ENCODE measurements around the gene TNIP2.

Gene TNIP2, protein sequence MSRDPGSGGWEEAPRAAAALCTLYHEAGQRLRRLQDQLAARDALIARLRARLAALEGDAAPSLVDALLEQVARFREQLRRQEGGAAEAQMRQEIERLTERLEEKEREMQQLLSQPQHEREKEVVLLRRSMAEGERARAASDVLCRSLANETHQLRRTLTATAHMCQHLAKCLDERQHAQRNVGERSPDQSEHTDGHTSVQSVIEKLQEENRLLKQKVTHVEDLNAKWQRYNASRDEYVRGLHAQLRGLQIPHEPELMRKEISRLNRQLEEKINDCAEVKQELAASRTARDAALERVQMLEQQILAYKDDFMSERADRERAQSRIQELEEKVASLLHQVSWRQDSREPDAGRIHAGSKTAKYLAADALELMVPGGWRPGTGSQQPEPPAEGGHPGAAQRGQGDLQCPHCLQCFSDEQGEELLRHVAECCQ

DNA sequence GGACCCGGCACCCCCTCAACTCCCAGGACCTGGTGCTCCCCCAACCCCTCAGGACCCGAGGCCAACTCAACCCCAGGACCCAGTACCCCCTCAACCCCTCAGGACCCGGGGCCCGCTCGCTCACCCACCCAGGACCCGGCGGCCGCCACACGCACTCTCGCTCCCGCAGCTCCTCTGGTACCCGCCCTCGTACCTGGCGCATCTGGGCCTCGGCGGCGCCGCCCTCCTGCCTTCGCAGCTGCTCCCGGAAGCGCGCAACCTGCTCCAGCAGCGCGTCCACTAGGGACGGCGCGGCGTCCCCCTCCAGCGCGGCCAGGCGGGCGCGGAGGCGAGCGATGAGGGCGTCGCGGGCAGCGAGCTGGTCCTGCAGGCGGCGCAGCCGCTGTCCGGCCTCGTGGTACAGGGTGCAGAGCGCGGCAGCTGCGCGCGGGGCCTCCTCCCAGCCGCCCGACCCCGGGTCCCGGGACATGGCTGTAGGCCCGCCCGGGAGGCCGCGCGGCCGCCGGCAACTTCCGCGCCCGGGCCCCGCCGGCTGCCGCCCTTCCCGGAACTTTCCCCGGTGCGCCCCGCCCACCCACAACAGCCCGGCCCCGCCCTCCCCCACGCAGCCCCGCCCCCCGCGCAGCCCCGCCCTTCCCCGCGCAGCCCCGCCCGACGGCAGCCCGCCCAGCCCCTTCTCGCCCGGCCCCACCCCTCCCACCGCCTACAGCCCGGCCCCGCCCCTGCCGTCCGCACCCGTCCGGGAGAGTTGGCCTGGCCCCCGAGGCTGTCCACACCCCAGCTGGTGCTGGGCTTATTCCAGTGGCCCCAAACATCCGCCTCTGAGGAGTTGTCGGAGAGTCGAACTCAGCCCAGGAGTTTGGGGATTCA, at the start of gene TNIP2:
TNIP2 (minus strand) TSS at position 516 of the 870 bp plus-strand sequence; CDS start at position 469, 47 bp downstream.
- in situ Hi-C loops (cut with HindIII; ENCODE audit: low pct_unique_long_range_greater_than_20kb, low sequenced_read_pairs), result no loop called here
- peak; percentile 89 for DNase-seq (ENCODE audit: low read depth in 1 of 2, low spot score in 1 of 2)
- TF ChIP-seq JUND (IDR thresholded peaks at IDR 0.05; ENCODE audit: low read depth), result no peak

DNA sequence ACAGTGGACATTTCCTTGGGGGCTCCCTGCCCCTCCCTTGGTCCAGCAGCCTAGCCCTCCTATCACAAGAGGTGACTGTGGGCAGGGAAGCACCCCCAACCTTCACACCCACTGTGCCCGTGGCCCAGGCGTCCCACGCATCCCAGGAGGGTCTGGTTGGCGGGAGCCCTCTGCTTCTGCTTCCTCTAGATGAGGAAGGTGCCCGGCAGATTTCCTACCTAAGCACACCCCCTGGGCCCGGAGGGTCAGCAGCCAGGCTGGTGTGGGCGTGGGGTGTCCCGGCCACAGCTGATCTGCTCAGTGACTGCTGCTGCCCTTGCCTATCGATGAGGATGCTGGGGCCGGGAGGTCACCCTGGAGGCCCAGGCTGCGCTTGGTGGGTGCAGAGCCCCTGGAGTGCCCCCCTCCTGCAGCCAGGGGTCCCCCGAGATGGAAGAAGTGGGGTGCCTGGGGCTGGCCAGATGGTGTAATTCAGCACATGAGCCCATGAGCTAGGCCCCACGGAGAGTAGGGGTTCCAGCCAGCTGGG, 48.9 kb upstream of the TNIP2 start:
- TF ChIP-seq JUND (IDR thresholded peaks at IDR 0.05; ENCODE audit: low read depth), result no peak
- in situ Hi-C loops (cut with HindIII; ENCODE audit: low pct_unique_long_range_greater_than_20kb, low sequenced_read_pairs), result no loop called here
- DNase-seq (ENCODE audit: low read depth in 1 of 2, low spot score in 1 of 2), result no peak

DNA sequence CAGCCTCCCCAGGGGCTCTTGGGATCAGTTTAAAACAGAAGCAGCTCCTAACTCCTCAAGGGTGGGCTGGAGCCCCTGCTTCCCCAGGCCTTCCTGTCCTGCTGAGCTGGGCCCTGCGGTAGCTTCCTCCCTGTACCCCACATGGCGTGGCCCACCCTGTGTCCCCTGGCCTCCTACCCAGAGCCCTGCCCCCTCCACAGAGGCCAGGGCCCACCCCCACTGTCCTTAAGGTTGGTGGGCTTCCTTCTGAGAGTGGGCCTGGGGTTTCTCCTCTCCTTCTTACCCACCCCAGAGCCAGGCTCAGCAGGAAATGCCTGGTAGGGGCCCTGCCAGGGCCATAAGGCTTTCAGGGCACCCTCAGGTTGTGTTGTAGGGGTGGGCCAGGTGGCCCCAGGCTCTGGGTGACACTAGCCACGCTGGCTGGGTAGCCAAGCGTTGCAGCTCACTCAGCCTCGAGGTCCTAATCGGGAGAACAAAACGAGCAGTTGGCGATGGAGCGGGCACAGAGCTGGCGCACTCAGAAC, 48.4 kb upstream of the TNIP2 start:
- no peak for TF ChIP-seq JUND (IDR thresholded peaks at IDR 0.05; ENCODE audit: low read depth)
- in situ Hi-C loops (cut with HindIII; ENCODE audit: low pct_unique_long_range_greater_than_20kb, low sequenced_read_pairs), result no loop called here
- DNase-seq (ENCODE audit: low read depth in 1 of 2, low spot score in 1 of 2), result no peak

DNA sequence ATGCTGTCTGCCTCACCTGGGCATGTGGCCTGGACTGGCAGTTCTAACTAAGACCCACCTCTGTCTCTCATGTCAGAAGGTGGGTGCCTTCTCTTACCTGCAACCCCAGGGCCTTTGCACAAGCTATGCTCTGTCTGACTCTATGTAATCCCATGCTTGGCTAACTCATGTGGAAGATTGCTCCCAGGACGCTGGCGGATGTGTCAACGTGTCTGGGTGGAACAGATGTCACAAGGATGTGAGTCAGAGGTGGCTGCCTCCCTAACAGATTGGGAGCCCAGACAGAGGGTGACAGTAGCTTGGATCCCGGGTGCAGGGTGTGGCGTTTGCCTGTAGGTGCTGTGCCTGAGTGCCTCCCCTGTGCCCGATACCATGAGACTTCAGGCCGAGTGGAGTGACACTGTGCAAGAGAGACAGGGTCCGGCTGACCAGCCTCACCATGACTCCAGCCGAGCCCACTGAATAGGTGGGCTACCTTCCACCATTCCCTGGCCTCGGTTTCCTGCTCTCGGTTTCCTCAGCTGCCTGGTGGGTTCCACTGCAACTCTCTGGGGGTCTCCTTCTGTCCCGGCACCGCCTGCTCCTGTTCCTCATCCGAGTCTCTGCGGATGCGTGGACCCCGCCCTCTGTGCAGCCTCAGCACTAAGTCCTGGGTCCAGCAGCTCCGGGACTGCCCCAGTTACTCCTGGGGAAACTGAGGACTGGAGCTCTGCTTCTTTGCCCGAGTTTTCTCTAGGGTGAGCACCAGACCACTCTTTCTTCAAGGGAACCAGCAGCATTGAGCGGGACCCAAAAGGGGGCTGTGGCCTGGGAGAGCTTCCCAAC, 47.7 kb upstream of the TNIP2 start:
- no peak for DNase-seq (ENCODE audit: low read depth in 1 of 2, low spot score in 1 of 2)
- no peak for TF ChIP-seq JUND (IDR thresholded peaks at IDR 0.05; ENCODE audit: low read depth)
- in situ Hi-C loops (cut with HindIII; ENCODE audit: low pct_unique_long_range_greater_than_20kb, low sequenced_read_pairs), result no loop called here

DNA sequence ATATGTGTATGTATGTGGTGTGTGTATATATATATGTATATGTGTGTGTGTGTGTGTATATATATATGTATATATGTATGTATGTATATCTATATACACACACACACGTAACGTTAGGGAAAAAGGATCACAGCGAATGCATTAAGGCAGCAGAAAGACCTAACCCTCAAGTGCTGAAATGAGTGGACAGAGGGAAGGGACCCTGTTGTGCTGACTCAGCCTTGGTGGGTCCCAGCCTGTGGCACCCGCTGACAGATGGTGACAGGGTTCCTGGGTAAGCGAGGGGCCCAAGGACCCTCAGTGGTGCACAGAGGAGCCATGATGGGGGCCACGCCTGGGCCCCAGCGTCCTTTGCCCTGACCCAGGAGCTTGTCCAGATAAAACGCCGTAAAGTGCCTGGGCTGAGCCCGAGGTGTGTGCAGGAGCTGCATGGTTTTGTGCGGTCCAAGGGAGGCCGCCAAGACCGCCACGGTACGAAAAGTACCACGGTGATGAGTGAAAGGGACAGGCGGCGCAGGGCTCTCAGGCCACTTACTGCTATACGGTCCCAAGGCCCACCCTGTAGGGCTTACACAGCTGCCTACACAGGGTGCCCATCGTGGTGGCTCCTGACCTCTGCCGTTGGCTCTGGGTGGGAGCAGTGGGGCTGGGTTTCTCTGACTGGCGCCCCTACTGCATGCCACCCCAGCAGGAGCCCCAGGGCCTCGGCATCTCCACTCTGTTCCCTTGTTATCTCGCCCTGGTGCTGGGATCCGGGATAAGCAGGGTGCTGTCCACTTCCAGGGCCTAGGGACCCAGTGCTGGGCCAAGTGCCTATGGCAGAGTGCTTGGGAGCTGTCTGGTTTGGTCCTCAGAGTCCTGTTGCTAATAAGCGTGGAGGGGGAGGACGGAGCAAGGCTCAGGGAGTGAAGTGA, 46.7 kb upstream of the TNIP2 start:
- no peak for DNase-seq (ENCODE audit: low read depth in 1 of 2, low spot score in 1 of 2)
- no peak for TF ChIP-seq JUND (IDR thresholded peaks at IDR 0.05; ENCODE audit: low read depth)
- in situ Hi-C loops (cut with HindIII; ENCODE audit: low pct_unique_long_range_greater_than_20kb, low sequenced_read_pairs), result no loop called here

DNA sequence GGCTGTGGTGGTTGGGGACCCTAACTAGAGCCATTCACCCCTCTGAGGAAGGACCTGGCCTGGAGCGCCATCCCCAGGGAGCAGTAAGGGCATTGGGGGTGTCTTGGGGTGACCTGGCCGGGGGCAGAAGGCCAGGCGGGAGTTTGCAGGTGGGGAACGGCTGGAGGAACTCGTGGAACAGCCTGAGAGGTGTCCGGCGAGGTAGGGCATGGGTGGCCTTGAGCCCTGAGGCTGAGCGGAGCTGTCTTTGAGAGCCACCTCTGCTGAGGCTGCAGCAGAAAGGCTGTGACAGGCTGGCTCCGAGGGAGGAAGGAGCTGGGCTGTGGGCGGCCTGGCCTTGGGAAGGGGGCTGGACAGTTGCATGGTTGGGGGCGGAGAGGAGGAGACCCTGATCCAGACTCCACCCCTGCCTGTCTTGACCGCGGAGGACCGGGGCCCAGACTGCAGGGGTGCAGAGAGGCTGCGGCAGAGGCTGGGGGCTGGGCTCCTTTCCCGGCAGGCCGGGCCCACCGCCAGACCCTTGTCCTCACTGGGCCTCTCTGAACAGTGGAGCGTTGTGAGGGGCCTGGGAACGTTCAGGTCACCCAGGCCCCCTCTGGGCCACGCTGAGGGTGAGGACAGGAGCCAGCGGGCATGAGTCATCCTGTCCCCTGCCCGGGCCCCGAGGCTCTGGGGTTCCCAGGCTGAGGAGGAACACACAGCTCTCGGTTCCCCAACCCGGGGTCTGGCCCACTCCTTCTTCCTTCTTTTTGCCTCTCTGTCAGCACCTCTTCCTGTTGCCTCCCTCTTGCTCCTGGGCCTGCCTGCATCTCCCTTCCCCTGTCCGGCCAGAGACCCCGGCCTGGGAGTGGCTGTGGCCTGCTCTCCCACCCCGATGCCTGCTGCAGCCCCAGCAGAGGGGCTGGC, 44.8 kb upstream of the TNIP2 start:
- TF ChIP-seq JUND (IDR thresholded peaks at IDR 0.05; ENCODE audit: low read depth), result no peak
- no peak for DNase-seq (ENCODE audit: low read depth in 1 of 2, low spot score in 1 of 2)
- in situ Hi-C loops (cut with HindIII; ENCODE audit: low pct_unique_long_range_greater_than_20kb, low sequenced_read_pairs), result no loop called here

DNA sequence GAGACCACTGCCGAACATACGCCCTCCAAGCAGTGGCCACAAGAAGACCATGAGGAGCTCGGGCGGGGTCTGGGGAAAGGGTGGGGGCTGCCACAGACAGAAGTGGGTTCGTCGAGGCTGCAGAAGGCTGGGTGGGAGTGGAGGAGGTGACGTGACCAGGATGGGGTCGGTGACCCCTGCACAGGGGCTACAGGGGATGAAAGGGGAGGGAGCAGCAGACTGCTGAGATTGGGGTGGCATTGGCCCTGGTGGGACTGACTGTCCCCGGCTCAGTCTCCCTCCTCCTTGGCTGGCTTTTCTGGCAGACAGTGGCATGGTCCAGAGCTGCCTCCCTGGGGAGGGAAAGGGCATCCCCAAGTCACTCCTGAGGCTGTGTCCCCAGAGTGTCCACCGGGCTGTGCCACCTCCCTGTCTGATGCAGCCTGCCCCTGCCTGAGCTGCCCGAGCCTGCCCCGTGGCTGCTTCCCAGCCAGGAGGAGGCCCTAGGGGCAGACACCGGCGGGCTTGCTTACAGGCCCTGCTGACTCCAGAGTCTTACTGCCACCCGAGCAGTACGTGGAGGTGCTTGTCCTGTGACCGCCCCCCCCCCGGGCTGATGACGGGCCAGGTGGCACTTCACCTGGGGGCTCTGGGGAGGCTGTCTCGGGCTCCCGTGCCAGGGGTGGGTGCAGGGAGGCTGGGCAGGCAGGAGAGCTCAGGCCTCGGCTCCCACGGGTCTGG, 44.0 kb upstream of the TNIP2 start:
- in situ Hi-C loops (cut with HindIII; ENCODE audit: low pct_unique_long_range_greater_than_20kb, low sequenced_read_pairs), result no loop called here
- no peak for TF ChIP-seq JUND (IDR thresholded peaks at IDR 0.05; ENCODE audit: low read depth)
- no peak for DNase-seq (ENCODE audit: low read depth in 1 of 2, low spot score in 1 of 2)

DNA sequence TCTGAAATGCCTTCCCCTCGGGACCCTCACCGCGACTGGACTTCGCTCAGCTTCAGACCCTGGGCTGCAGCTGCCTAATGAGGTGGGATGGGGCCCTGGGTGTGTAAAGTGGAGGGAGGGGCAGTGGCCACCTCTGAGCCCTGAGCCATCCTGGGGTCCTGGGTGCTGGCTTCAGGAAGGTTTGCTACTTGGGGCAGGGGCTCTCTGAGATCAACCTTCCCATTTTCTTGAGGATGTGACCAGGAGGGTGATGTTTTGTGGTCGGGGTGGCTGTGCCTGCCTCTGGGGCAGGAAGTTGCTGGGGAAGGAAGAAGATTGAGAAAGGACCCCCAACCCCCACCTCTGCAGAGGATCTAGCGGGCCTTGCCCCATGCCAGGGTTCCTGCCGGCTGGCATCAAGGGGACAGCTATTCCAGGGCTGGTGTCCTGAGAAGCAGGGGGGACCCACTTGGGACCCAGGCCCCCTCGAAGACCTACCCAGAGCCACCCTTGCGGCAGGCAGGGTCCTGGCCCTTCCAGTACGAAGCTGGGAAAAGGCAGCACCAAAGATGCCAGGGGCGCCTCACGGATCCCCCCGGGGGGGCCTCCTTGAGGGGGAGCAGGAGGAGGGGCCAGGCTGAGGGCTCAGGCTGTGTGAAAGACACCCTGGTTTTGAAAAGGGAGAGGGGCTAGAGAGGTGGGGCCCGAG, 43.2 kb upstream of the TNIP2 start:
- no peak for TF ChIP-seq JUND (IDR thresholded peaks at IDR 0.05; ENCODE audit: low read depth)
- DNase-seq (ENCODE audit: low read depth in 1 of 2, low spot score in 1 of 2), result no peak
- in situ Hi-C loops (cut with HindIII; ENCODE audit: low pct_unique_long_range_greater_than_20kb, low sequenced_read_pairs), result no loop called here
